ENCODE data around the gene RNF167. TPM values are rescaled to one million over a fixed set of nuclear protein-coding genes. Genes with fewer than 3 reads are reported as not detected.
"Not testable (repeated sequence)": the region's sequence is repeated elsewhere in the genome, so short reads cannot be mapped to it uniquely, and the experiment has no call there.

RNF167 gene
- total and polyA plus RNA-seq, 2 of the 8 experiments (the other 6 are each of a cell fraction or from before 2014, with no cell fraction given), result 140 to 281 TPM

GRCh38 chr17:4914551-4914950 lies 25.5 kb upstream of the RNF167 start:
- not testable (repeated sequence) for H3K4me2 ChIP-seq (ENCODE audit: insufficient read depth in 1 of 2, low read depth in 2 of 2, low read length in 2 of 2); DNase-seq (ENCODE audit: low read depth in 1 of 2, low spot score in 2 of 2); H3K9ac ChIP-seq (replicated peaks in 1 of 4; ENCODE audit: extremely low read depth in 1 of 4, low read depth in 3 of 4, low read length in 3 of 4); H3K79me2 ChIP-seq (ENCODE audit: control insufficient read depth in 1 of 2, insufficient read depth in 2 of 2, low read length in 2 of 2); H4K5ac ChIP-seq (ENCODE audit: insufficient read length, low read depth, low read length); H2AFZ ChIP-seq (ENCODE audit: low read length); H4K8ac ChIP-seq (ENCODE audit: extremely low read depth, insufficient read depth, low read length); H2BK20ac ChIP-seq (ENCODE audit: low read length); H2BK12ac ChIP-seq (ENCODE audit: low read depth, low read length); H3K14ac ChIP-seq (ENCODE audit: insufficient read length); H3K4me3 ChIP-seq (ENCODE audit: extremely low read depth in 1 of 4, insufficient read depth in 2 of 4, low read depth in 3 of 4, low read length in 4 of 4); H3K4ac ChIP-seq (replicated peaks; ENCODE audit: insufficient read length, low read depth, low read length); H3K56ac ChIP-seq (replicated peaks; ENCODE audit: insufficient read length, low read depth, low read length); H3K9me3 ChIP-seq (ENCODE audit: insufficient read depth in 2 of 2, low read depth in 1 of 2, low read length in 1 of 2); H4K20me1 ChIP-seq (replicated peaks in 1 of 2; ENCODE audit: control insufficient read depth in 1 of 2, insufficient read depth in 2 of 2, low read length in 2 of 2); H3K36me3 ChIP-seq (ENCODE audit: control insufficient read depth in 2 of 4, insufficient read depth in 4 of 4, low read length in 3 of 4); H2BK5ac ChIP-seq (ENCODE audit: low read depth, low read length); FAIRE-seq; H3K4me1 ChIP-seq (replicated peaks in 1 of 4; ENCODE audit: control insufficient read depth in 3 of 4, insufficient read depth in 4 of 4, low read length in 3 of 4); H4K91ac ChIP-seq (replicated peaks; ENCODE audit: insufficient read length, low read length); H3K18ac ChIP-seq (ENCODE audit: extremely low read depth, low read length); H3K79me1 ChIP-seq (ENCODE audit: low read depth, low read length); H3K27ac ChIP-seq (ENCODE audit: low read depth, low read length); H3K27me3 ChIP-seq (replicated peaks in 1 of 4; ENCODE audit: control insufficient read depth in 3 of 4, extremely low read depth in 1 of 4, insufficient read depth in 3 of 4, low read length in 3 of 4); H2BK15ac ChIP-seq (ENCODE audit: low read length); H3K23ac ChIP-seq (ENCODE audit: insufficient read length); H2BK120ac ChIP-seq (replicated peaks; ENCODE audit: low read depth, low read length); H2AK5ac ChIP-seq (ENCODE audit: low read depth, low read length); H3K23me2 ChIP-seq (ENCODE audit: low read depth, low read length)
- ChIA-PET POLR2A (ENCODE audit: partially characterized antibody) (interaction anchor here (1.0 to 5.1 kb wide), 5 partner anchors 9 to 25 kb away, joined by 3 to 55 read pairs (median 6); partner anchors contain the start of genes RNF167 and SLC25A11), CTCF (ENCODE audit: partially characterized antibody) (interaction anchor here (2.2 kb wide), 1 partner anchor 9 kb away, joined by 6 read pairs; no protein-coding TSS in a partner anchor)
- WGBS, 2 experiments (ENCODE audit: extremely low coverage in 1 of 2, insufficient coverage in 1 of 2, insufficient read length in 1 of 2, insufficient replicate concordance in 2 of 2, low coverage in 1 of 2, low lambda C conversion rate in 2 of 2, missing lambda C conversion rate in 1 of 2), result 84% methylated on average over 4 of the region's 4 CpGs; no CpG with 5 or more reads in 1 of the 2 experiments
